Glomerular endothelial cell (primary cell): ENCODE results near the gene RAB5B. TPM values are rescaled to one million over a fixed set of nuclear protein-coding genes. Genes with fewer than 3 reads are reported as not detected.

Experiments
- total RNA-seq: library from RNA; depleted of rRNA; stranded (reverse); fragments of >200 nt; gene quantifications from 2 replicates; pipeline ENCODE4 v1.2.3, GENCODE V29; 2015

Gene RAB5B
- total RNA-seq, 1 donor from 2014 or later, result 88.7 TPM

Other genes starting within 250 kb of the RAB5B start
- 1,119 and 1,154 TPM in 2 replicates for gene CD63, start 245.1 kb upstream of the RAB5B start, total RNA-seq
- 6.1 and 12.5 TPM in 2 replicates for gene GDF11, start 231.0 kb upstream of the RAB5B start, total RNA-seq
- 94.4 and 103 TPM in 2 replicates for gene SARNP, start 156.4 kb upstream of the RAB5B start, total RNA-seq
- gene ORMDL2, start 156.0 kb upstream of the RAB5B start, total RNA-seq, result 22.9 and 31.3 TPM in 2 replicates
- gene DNAJC14, start 144.5 kb upstream of the RAB5B start, total RNA-seq, result 25.1 and 43.9 TPM in 2 replicates
- 0.99 and 5.6 TPM in 2 replicates for gene MMP19, start 131.1 kb upstream of the RAB5B start, total RNA-seq
- 31.8 and 35.8 TPM in 2 replicates for gene PYM1, start 46.2 kb upstream of the RAB5B start, total RNA-seq
- gene DGKA, start 42.9 kb upstream of the RAB5B start, total RNA-seq, result 49.8 and 53.7 TPM in 2 replicates
- gene PMEL, start 8.0 kb upstream of the RAB5B start, total RNA-seq, result 0.58 and 1.1 TPM in 2 replicates
- gene CDK2, start 7.2 kb upstream of the RAB5B start, total RNA-seq, result 20.2 and 28.4 TPM in 2 replicates
- 13.3 and 14.3 TPM in 2 replicates for gene SUOX, start 23.2 kb downstream of the RAB5B start, total RNA-seq
- gene IKZF4, start 47.0 kb downstream of the RAB5B start, total RNA-seq, result 1.8 and 4.9 TPM in 2 replicates
- gene RPS26, start 67.8 kb downstream of the RAB5B start, total RNA-seq, result 956 and 971 TPM in 2 replicates
- 0.53 TPM in 1 of 2 replicates, not detected in the other for gene ERBB3, start 106.1 kb downstream of the RAB5B start, total RNA-seq
- gene PA2G4, start 130.5 kb downstream of the RAB5B start, total RNA-seq, result 113 and 125 TPM in 2 replicates
- 1,895 and 2,713 TPM in 2 replicates for gene RPL41, start 142.6 kb downstream of the RAB5B start, total RNA-seq
- 3.0 and 4.1 TPM in 2 replicates for gene ZC3H10, start 144.2 kb downstream of the RAB5B start, total RNA-seq
- 269 and 275 TPM in 2 replicates for gene ESYT1, start 154.2 kb downstream of the RAB5B start, total RNA-seq
- gene MYL6B, start 178.5 kb downstream of the RAB5B start, total RNA-seq, result 103 and 104 TPM in 2 replicates
- 2,948 and 3,870 TPM in 2 replicates for gene MYL6, start 184.3 kb downstream of the RAB5B start, total RNA-seq
- 51.1 and 78.9 TPM in 2 replicates for gene SMARCC2, start 215.4 kb downstream of the RAB5B start, total RNA-seq
- 40.5 and 41.5 TPM in 2 replicates for gene RNF41, start 247.8 kb downstream of the RAB5B start, total RNA-seq